OCI-LY3 (cell line): ENCODE results near the gene APCDD1L.

Experiments
- H2AFZ ChIP-seq: fragments of 200-600, 300-600 bp; shearing (Covaris generic); 2 replicates; pipeline ENCODE4 v1.6.0; 2014; ENCODE audit warnings: antibody characterized with exemption, low read depth, low read length
- H3K27ac ChIP-seq: fragments of 200-600, 300-600 bp; sonication (generic); 2 replicates; pipeline ENCODE4 v1.5.1; 2014; ENCODE audit warnings: mild to moderate bottlenecking, low read length, moderate library complexity, mixed read lengths
- H3K27me3 ChIP-seq: fragments of 200-600, 300-600 bp; sonication (generic); 2 replicates; pipeline ENCODE4 v1.6.1; 2014; ENCODE audit warnings: low read depth, low read length, mixed read lengths
- H3K36me3 ChIP-seq: fragments of 200-600, 300-600 bp; sonication (generic); replicated peaks from 2 replicates; pipeline ENCODE3; 2014; ENCODE audit warnings: low read depth, low read length, mixed read lengths
- H3K4me1 ChIP-seq: fragments of 300-600, 200-600 bp; sonication (generic); 2 replicates; pipeline ENCODE4 v1.6.1; 2014; ENCODE audit warnings: low read length, mixed read lengths
- H3K4me2 ChIP-seq: fragments of 200-600, 300-600 bp; sonication (generic); 2 replicates; pipeline ENCODE4 v1.6.1; 2014; ENCODE audit warnings: low read length, mixed read lengths
- H3K4me3 ChIP-seq: fragments of 300-600, 200-600 bp; sonication (generic); 2 replicates; pipeline ENCODE4 v1.5.1; 2014; ENCODE audit warnings: antibody characterized with exemption, mild to moderate bottlenecking, low read length, moderate library complexity
- H3K79me2 ChIP-seq: fragments of 300-600, 200-600 bp; shearing (Covaris generic); 2 replicates; pipeline ENCODE4 v1.6.1; 2014; ENCODE audit warnings: mild to moderate bottlenecking, low read length, mixed read lengths
- H3K9ac ChIP-seq: fragments of 300-600, 200-600 bp; shearing (Covaris generic); 2 replicates; pipeline ENCODE4 v1.6.0; 2014; ENCODE audit warnings: mild to moderate bottlenecking, low read length, moderate library complexity
- H3K9me3 ChIP-seq: fragments of 200-600, 300-600 bp; shearing (Covaris generic); 2 replicates; pipeline ENCODE4 v1.6.1; 2014; ENCODE audit warnings: low read length, mixed read lengths; ENCODE audit not compliant: insufficient read depth
- H4K20me1 ChIP-seq: fragments of 200-600, 300-600 bp; sonication (generic); 2 replicates; pipeline ENCODE4 v1.6.1; 2016; ENCODE audit warnings: low read length, mixed read lengths; ENCODE audit not compliant: insufficient read depth
- EZH2phosphoT487 ChIP-seq: fragments of 200-600 bp; shearing (Covaris generic); IDR thresholded peaks from 2 replicates; pipeline ENCODE4 v1.6.1; 2018; ENCODE audit warnings: antibody characterized with exemption, mixed run types, low read depth
- TF ChIP-seq, protein P1 (sequence below): fragments of 200-600, 300-600 bp; sonication (generic); IDR thresholded peaks from 2 replicates; pipeline ENCODE4 v1.5.1; 2014; ENCODE audit warnings: antibody characterized with exemption, low read length, low read depth

The APCDD1L gene

DNA sequence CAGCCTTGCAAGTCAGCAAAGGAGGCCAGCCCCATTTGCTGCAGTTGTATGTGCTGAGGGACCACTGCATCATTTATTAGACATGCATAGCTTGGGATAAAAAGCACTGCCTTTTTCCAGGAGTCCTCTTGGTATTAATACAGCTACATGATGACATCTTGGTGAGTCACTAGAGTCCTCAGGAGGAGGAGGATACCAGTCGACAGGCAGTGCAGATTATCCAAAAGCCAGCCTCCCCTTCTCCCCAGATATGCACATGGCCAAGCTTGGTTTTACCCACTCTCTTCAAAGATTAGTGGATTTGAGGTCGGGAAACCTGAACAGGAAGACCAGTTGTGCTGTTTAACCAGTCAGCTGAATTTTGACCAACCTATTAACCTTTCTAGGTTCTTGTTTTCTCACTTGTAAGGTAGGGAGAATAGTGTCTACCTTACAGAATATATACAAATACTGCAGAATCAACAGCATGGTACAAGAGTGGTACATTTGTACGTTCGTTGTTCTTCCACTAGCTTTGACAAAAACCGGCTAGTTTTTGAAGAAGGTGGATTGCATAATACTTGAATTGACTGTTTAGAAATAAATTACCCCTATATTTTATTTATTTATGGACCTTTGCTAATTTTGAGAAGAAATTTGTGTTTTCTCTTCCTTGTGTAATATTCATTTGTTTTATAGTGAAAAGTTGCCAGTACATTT, 94.3 kb downstream of the APCDD1L start:
- Histone ChIP-seq H2AFZ (no peak overlapping the region), H3K4me3 (no peak overlapping the region), H3K79me2 (peaks cover 54% of the 10 kb centered on the region), H3K9ac (no peak overlapping the region), H3K9me3 (no peaks in the 10 kb centered on the region), H3K36me3 (peaks cover 71% of the 10 kb centered on the region), H3K27me3 (no peaks in the 10 kb centered on the region), H3K4me1 (no peaks in the 10 kb centered on the region), H3K27ac (no peak overlapping the region), H3K4me2 (no peak overlapping the region), H4K20me1 (peaks cover 20% of the 10 kb centered on the region)
- TF ChIP-seq, protein P1, sequence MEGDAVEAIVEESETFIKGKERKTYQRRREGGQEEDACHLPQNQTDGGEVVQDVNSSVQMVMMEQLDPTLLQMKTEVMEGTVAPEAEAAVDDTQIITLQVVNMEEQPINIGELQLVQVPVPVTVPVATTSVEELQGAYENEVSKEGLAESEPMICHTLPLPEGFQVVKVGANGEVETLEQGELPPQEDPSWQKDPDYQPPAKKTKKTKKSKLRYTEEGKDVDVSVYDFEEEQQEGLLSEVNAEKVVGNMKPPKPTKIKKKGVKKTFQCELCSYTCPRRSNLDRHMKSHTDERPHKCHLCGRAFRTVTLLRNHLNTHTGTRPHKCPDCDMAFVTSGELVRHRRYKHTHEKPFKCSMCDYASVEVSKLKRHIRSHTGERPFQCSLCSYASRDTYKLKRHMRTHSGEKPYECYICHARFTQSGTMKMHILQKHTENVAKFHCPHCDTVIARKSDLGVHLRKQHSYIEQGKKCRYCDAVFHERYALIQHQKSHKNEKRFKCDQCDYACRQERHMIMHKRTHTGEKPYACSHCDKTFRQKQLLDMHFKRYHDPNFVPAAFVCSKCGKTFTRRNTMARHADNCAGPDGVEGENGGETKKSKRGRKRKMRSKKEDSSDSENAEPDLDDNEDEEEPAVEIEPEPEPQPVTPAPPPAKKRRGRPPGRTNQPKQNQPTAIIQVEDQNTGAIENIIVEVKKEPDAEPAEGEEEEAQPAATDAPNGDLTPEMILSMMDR: no peak
- TF ChIP-seq EZH2phosphoT487: no peak

DNA sequence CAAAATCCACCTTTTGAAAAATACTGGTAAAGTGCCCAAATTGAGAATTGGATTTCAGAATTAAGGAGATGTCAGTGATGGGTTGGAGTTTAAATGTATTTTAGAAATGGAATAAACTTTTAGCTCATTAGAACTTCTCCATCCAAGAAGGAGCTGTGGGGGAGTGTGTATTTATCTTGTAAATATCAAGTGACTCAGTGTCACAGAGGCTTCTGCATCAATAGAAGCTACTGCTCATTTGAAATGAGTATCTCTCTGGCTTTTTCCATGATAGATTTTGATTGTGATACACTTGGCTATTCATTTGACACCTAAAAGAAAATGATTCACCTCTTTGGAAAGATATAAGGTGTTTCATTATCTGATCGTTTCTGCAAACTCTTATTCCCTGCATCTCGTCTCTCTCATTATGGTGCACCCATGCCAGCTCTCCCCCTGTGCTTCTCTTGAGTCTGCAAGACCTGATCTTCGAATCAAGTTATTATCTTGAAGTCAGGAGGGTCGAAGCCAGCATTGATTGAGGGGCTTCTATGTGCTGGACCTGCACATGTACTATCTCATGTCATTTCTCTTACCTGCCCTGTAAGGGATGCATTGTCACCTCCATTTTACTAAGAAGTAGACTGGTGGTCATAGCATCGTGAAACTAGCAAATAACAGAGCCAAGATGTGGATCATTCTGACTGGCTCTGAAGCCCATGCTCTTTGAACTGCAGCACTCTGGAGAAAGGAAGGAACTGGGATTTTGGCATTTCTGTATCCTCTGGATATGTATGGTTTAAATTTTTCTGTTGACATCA, 96.0 kb downstream of the APCDD1L start:
- Histone ChIP-seq H3K27ac (no peak overlapping the region), H3K9ac (no peak overlapping the region), H4K20me1 (peaks cover 25% of the 10 kb centered on the region), H2AFZ (no peak overlapping the region), H3K4me1 (no peaks in the 10 kb centered on the region), H3K4me2 (no peak overlapping the region), H3K79me2 (peaks cover 51% of the 10 kb centered on the region), H3K9me3 (no peaks in the 10 kb centered on the region), H3K36me3 (peaks cover 64% of the 10 kb centered on the region), H3K4me3 (no peak overlapping the region), H3K27me3 (no peaks in the 10 kb centered on the region)
- TF ChIP-seq EZH2phosphoT487: no peak
- TF ChIP-seq, protein P1: no peak

DNA sequence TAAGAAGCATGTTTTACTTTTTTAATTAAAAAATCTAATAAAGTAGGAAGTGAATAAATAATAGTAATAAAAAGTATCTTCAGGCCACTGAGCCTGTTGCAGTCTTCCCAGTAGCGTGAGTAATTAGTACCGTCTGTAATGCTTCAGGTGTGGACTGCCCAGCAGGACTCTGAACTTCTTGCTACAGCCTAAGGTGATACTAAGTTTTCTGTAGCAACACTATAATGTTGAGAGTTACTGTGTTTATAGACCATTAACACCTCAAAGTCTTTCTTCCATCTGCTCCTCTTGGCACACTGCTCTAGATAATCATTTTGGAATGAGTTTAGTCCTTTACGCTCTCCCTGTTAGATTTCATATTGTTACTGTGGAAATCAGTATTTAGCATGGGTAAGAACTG, 97.8 kb downstream of the APCDD1L start:
- no peak overlapping the region for H3K9ac ChIP-seq
- H2AFZ ChIP-seq: no peak overlapping the region
- H3K27me3 ChIP-seq: no peaks in the 10 kb centered on the region
- no peak overlapping the region for H3K4me2 ChIP-seq
- peaks cover 25% of the 10 kb centered on the region for H4K20me1 ChIP-seq
- peaks cover 54% of the 10 kb centered on the region for H3K36me3 ChIP-seq
- no peak overlapping the region for H3K4me3 ChIP-seq
- TF ChIP-seq, protein P1: no peak
- no peak for TF ChIP-seq EZH2phosphoT487
- H3K9me3 ChIP-seq: no peaks in the 10 kb centered on the region
- peaks cover 48% of the 10 kb centered on the region for H3K79me2 ChIP-seq
- no peak overlapping the region for H3K27ac ChIP-seq
- no peaks in the 10 kb centered on the region for H3K4me1 ChIP-seq

DNA sequence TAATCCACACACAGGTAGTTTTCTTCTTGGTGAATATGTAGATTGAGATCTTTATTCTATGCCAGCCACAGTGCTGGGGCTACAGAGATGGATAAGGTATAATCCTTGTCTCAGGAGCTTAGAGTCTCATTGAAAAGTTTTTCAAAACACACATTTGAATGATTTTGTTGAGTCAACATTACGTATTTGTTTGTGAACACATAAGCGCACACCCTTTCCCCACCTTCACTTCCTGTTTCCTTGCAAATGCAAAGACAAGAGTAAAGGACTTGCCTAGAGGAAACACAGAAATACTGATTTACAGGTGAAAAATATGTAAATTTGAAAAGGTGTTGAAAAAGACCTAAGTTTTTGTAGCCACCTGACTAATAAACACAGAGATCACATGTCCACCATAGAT, 98.4 kb downstream of the APCDD1L start:
- Histone ChIP-seq H3K36me3 (peaks cover 52% of the 10 kb centered on the region), H4K20me1 (peaks cover 25% of the 10 kb centered on the region), H3K27ac (no peak overlapping the region), H3K27me3 (no peaks in the 10 kb centered on the region), H3K9ac (no peak overlapping the region), H3K4me3 (no peak overlapping the region), H3K9me3 (no peaks in the 10 kb centered on the region), H2AFZ (no peak overlapping the region), H3K79me2 (peaks cover 49% of the 10 kb centered on the region), H3K4me1 (no peaks in the 10 kb centered on the region), H3K4me2 (no peak overlapping the region)
- TF ChIP-seq EZH2phosphoT487: no peak
- TF ChIP-seq, protein P1: no peak
